HS-5 (cell line): Measurements from ENCODE around the gene SCG5.
"Not testable (repeated sequence)": the region's sequence is repeated elsewhere in the genome, so short reads cannot be mapped to it uniquely, and the experiment has no call there.

Experiments
- DNase-seq: peaks from one replicate; pipeline ENCODE4 v3.0.0-alpha.2; 2012; ENCODE audit warnings: low read depth

SCG5 gene, protein sequence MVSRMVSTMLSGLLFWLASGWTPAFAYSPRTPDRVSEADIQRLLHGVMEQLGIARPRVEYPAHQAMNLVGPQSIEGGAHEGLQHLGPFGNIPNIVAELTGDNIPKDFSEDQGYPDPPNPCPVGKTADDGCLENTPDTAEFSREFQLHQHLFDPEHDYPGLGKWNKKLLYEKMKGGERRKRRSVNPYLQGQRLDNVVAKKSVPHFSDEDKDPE

GRCh38 chr15:32641517-32642059 is at the start of gene SCG5:
SCG5 (plus strand) TSS chr15:32641710; CDS start chr15:32643593, 1,883 bp downstream.
- no peak for DNase-seq

DNA sequence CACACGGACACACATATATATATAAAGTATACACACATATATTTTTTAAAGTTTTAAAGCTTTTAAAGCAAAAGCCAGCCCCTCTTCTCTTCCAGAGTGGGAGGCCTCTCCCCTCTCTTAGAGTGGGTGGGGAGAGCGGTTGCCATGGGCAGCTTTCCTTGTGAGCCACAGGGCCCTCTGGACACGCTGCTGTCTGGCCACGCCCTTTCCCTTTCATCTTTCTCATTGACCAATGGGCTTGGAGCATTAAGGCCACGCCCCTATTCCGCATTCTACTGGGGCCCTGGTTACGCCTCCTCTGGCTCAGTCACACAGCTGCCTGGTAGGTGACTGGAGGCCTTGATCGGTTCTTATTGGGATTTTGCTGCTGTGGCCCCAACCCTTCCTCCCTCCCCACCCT is 48.4 kb upstream of the SCG5 start, which contains the start of gene GOLGA8N:
TSS of gene GOLGA8N (plus strand) at position 306 of the 400 bp plus-strand sequence.
- DNase-seq: not testable (repeated sequence)

DNA sequence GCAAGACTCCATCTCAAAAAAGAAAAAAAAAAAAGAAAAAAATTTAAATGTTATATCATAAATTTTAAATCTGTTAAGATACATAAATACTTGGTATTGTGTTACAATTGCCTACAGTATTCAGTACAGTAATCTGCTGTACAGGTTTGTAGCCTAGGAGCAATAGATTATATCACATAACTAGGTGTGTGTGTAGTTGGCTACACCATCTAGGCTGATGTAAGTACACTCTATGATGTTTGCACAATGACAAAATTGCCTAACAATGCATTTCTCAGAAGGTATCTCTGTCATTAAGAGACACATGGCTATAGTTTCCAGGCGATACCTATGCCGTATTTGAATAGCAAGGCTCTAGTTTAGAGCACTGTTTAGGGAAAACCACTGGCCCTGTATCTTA is 32.0 kb upstream of the SCG5 start:
- DNase-seq: not testable (repeated sequence)

GRCh38 chr15:32610719-32611118 is 30.8 kb upstream of the SCG5 start:
- DNase-seq: not testable (repeated sequence)

GRCh38 chr15:32614712-32615050 is 26.8 kb upstream of the SCG5 start:
- DNase-seq: not testable (repeated sequence)

DNA sequence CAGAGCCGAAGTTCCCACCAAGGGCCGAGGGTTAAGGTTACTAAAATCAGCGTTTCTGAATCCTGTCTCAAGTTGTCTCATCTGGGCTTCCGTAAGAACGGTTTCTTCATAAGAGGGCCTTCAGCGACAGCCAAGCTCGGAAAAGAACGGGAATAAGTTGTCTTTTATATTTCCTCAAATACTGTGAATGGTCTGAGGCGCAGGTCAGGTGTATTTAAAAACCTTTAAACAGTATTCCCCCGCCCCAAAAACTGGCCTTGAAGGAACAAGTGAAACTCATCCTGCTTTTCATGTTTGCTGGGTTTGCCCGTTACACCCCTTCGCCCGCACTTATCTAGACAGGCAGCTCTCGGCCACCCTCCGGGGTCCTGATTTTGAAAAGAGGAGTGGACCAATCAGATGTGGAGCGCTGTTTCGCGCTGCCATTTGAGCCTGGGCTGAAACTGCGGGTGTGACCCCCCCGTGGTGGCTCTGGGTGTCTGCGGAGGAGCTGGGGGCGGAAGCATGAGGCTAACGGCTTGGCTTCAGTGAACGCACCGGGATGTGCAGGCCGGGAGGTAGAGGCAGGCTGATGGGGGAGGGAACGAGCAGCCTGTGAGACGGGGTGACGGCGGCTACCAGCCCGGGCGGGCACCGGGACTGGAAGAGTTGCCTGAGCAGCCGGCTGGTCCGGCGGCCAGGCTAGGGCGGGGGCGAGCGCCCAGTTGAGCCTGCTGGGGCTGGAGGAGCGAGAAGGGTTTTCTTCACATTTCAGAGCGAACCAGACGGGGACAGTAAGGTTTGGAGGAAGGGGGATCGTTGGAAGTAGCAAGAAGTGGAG is 26.2 kb upstream of the SCG5 start, which contains the start of gene ARHGAP11A:
TSS of gene ARHGAP11A (plus strand) at position 454 of the 820 bp plus-strand sequence. CDS start 708 bp downstream, outside the sequence.
- DNase-seq: peak; percentile 88

DNA sequence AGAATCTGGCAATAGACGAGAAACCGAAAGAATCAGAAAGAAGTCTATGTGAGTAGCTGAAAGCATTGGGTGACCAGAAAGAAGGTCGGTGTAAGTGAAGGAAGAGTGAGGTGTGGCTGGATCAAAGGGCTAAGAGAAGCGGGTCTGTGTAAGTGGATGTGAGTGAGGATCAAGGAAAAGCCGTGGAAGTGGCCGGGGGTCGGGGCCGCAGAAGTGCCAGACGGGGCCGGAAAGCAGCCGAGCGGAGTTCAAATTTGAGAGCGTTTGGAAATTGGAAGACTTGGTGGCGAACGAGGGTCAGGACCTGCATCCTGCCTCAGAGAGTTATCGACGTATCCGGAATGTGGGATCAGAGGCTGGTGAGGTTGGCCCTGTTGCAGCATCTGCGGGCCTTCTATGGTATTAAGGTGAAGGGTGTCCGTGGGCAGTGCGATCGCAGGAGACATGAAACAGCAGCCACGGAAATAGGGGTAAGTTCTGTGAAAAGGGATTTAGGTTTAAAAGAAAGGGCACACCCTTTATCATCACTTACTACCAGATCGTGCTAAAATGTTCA is 25.6 kb upstream of the SCG5 start:
- not testable (repeated sequence) for DNase-seq

DNA sequence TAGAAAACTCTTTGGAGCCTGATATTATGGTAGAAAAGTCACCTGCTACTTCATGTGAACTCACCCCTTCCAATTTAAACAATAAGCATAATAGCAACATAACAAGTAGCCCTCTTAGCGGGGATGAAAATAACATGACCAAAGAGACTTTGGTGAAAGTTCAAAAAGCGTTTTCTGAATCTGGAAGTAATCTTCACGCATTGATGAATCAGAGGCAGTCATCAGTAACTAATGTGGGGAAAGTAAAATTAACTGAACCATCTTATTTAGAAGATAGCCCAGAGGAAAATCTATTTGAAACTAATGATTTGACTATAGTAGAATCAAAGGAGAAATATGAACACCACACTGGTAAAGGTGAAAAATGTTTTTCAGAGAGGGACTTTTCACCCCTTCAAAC is 5.1 kb upstream of the SCG5 start:
- no peak for DNase-seq

- no peak for DNase-seq
Observed at GRCh38 chr15:32636908-32637567, 4.5 kb upstream of the SCG5 start.

- no peak for DNase-seq
Observed at GRCh38 chr15:32637704-32638103, 3.8 kb upstream of the SCG5 start.

DNA sequence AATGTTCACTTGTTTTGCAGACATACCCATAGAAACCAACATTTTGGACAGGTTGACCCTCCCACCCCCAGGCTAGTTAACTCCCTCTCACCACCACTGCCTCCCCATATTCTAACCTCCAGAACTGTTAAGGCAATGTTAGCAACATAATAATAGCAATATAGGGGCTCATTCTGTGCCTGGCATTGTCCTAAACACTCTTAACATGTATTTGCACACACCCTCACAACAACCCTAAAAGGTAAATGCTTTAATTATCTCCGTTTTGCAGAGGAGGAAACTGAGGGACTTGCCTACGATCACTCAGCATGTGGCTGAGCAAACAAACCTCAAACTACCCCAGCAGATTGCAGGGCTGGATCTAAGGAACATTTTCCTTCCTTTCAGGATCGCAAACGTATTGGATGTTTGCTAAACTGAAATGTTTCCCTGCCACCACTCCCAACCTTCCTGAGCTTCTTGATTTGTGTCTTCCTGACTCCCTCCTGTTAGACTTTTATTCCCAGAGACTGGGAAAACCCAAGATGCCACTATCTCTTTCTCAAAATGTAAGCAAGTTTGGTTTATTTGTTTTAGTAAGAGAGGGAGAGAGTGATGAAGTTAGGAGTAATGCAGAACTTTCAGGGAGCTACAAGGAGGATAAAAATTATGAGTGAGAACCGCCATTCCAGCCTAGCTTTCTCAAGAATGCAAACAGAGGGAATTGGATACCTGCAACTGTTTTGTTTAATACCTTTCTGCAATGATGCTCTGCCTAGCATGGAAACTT is 1.3 kb downstream of the SCG5 start:
- DNase-seq: no peak

DNA sequence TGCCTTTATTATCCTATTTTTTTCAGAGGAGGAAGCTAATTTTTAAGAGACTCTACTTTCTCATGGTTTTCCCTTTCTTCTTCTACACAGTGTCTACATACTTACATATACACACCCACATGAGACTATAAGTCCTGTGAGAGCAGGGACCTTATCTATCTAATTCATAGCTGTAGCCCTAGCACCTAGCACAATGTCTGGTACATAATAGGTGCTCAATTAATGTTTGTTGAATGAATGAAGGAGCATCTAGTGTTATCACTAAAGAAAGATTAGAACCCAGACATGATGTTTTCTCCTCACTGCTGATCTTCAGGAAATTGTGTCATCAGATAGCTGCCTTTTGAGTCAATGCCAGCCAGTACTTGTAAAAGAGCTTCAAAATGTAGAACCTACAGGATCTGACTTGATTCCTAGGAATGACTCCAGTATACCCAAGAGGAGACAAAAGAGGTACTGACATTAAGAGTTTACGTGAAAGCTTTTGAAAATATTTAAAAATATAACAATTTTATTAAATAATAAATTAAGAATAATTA is 2.5 kb downstream of the SCG5 start:
- no peak for DNase-seq

DNA sequence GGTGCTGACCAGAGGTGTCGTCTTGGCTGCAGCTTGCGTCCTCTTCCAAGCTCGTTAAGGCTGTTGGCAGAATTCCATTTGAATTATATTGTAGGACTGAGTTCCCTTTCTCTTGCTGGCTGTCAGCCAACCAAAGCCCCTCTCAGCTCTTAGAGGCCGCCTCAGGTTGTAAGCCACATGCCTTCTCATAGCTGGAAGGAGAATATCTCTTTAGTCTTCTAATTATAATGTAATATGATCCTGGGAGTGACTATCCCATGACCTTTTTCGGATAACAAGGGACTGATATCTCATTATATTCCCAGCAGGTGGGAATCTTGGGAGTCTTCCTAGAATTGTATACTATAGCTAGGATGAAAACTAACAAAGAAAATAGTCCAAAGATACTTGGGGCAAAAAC is 4.8 kb downstream of the SCG5 start:
- no peak for DNase-seq

GRCh38 chr15:32649342-32649741 is 7.8 kb downstream of the SCG5 start:
- no peak for DNase-seq

DNA sequence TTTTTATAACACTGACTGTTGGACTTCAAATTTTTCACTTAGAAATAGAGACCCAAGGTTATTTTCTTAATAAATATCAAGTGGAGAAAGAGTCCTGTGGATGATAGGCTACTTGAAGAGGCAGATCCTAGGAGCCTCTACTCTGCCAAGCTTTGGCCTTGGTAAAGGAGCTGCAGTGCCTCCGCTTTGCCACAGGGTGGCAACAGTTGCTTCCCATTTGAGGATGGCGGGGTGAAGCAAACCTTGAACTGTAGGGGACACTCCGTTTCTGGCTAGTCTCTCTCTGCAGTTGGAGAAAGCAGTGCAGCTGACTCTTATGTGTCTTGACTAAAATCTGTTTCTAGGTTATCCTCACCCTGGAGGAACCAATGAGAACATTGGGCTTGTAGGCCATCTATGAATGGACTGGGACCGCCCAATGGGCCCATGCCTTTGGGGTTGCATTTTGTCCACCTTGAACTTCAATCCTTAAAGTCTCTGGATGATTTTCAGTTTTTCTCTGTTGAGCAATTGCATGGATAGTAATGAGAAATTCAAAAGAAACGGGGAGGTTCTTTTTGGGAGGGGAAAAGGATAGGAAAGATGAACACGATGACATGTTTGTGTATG is 9.8 kb downstream of the SCG5 start:
- no peak for DNase-seq

- no peak for DNase-seq
Observed at GRCh38 chr15:32652178-32652577, 10.7 kb downstream of the SCG5 start.

GRCh38 chr15:32656091-32656490 is 14.6 kb downstream of the SCG5 start:
- DNase-seq: no peak

GRCh38 chr15:32656496-32656895 is 15.0 kb downstream of the SCG5 start:
- no peak for DNase-seq

DNA sequence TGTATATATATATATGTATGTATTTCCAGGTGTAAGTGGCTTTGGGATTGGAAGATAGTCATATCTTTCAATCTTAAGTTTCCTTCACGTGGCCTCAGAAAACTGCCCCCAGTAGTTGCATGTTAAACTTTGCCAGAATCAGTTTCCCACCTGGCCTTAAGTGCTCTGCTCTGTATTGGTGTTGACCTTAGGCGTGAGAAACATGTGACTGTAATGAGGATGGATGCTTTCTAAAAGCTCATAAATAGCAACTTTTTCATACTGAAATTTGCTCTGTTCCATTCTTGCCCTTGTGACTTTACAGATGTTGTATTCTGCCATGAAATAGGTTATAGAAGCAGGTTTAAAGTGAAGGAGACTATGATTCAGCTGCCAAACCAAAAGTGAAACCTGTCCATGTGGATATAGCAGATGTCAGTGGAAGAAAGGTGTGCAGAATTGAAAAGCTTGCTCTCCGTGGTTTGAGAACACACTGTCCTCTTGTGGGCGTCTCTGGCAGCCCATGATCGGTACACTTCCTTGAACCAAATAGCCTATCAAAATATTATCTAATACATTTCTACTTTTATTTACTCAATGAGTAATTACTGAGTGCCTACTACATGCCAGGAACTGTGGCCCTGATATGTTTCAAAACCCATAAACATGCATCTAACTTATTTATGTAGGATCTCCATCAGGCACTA is 15.8 kb downstream of the SCG5 start:
- DNase-seq: no peak

GRCh38 chr15:32657941-32658340 is 16.4 kb downstream of the SCG5 start:
- DNase-seq: no peak
